ENCODE measurements around the gene KIT. TPM values are rescaled to one million over a fixed set of nuclear protein-coding genes. Genes with fewer than 3 reads are reported as not detected.

The KIT gene
- total and polyA plus RNA-seq, 8 donors = 9.6 to 88.2 (median 72.2) TPM

DNA sequence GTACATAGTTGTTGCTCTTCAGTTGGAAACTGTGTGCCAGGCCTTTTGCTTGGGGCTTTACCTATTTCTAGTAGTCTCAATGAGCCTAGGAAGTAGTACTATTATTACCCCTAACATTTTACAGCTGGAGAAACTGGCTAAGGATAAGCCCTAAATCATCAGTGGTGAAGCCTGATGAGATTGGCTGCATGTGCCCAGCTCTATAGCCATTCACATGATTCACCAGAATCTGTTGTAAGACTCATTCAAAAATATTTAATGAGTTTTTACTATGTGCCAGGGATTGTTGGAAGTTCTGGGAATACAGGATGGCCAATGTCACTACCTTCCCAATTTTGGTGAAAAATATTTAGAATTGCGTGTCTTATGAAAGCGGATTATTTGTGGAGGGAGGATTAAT is 2.8 kb downstream of the KIT start:
- intact Hi-C loops (cut with DNase I) = no loop called here
- Histone ChIP-seq H3K9me3 (no peaks in the 10 kb centered on the region), H3K4me1 (peaks cover 6 to 34% of the 10 kb centered on the region in 2 donors), H3K36me3 (no peaks in the 10 kb centered on the region), H3K27me3 (peaks cover 23 to 43% of the 10 kb centered on the region in 2 donors), H3K27ac (no peak overlapping the region), H3K4me3 (no peak overlapping the region)
- ATAC-seq (no peak), DNase-seq (no peak)
- TF ChIP-seq, protein P1, sequence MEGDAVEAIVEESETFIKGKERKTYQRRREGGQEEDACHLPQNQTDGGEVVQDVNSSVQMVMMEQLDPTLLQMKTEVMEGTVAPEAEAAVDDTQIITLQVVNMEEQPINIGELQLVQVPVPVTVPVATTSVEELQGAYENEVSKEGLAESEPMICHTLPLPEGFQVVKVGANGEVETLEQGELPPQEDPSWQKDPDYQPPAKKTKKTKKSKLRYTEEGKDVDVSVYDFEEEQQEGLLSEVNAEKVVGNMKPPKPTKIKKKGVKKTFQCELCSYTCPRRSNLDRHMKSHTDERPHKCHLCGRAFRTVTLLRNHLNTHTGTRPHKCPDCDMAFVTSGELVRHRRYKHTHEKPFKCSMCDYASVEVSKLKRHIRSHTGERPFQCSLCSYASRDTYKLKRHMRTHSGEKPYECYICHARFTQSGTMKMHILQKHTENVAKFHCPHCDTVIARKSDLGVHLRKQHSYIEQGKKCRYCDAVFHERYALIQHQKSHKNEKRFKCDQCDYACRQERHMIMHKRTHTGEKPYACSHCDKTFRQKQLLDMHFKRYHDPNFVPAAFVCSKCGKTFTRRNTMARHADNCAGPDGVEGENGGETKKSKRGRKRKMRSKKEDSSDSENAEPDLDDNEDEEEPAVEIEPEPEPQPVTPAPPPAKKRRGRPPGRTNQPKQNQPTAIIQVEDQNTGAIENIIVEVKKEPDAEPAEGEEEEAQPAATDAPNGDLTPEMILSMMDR (IDR thresholded peaks at IDR 0.05) = no peak

DNA sequence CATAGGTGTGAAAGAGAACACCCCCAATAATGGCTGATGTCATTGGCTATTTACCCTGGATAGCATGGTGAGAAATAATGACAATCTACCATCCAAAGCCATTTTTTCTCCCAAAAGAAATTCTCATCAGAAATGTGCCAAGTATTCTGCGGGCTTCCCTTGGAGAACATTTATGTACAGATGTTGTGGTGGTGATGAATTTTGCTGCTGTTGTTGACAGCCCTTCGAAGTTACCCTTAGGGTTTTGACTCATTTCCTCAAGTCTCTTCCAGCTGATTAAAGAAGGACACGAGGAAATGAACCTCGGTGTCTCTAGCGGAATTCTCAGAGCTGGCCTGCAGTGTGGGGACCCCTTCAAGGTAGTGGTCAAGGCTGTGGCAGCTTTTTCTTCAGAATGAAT is 3.4 kb downstream of the KIT start:
- no peak for ATAC-seq
- intact Hi-C loops (cut with DNase I) = no loop called here
- H3K27me3 ChIP-seq = peaks cover 23 to 43% of the 10 kb centered on the region in 2 donors

DNA sequence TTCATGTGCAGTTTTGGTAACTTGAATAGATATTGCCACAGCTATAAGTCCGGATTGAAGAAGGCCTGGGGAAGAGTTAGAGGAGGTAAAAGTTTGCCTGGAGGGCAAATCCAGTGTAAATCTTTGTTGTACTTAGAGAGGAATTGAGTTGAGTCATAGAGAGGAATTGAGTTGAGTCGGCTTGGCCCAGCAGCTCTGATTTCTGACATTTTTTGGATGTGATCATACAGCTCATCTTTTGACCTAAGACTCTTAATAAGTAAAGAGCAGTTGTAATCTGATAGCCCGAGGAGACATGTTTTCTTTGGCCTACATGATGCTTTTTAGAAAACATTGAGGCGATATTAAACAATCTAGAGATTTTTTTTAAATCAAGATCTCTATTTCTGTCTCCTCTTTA is 3.9 kb downstream of the KIT start:
- Histone ChIP-seq H3K4me1 (peaks cover 6 to 34% of the 10 kb centered on the region in 2 donors), H3K4me3 (no peak overlapping the region), H3K27ac (no peak overlapping the region), H3K9me3 (no peaks in the 10 kb centered on the region), H3K27me3 (peaks cover 23 to 42% of the 10 kb centered on the region in 2 donors), H3K36me3 (no peaks in the 10 kb centered on the region)
- no peak for DNase-seq
- TF ChIP-seq, protein P1 (IDR thresholded peaks at IDR 0.05) = no peak
- intact Hi-C loops (cut with DNase I) = no loop called here
- no peak for ATAC-seq

More for the DNA sequence above, 3.4 kb downstream of the KIT start:
- Histone ChIP-seq H3K36me3 (no peaks in the 10 kb centered on the region), H3K4me3 (no peak overlapping the region), H3K4me1 (peaks cover 6 to 34% of the 10 kb centered on the region in 2 donors), H3K27ac (no peak overlapping the region), H3K9me3 (no peaks in the 10 kb centered on the region)
- DNase-seq = no peak
- TF ChIP-seq, protein P1 (IDR thresholded peaks at IDR 0.05) = no peak

DNA sequence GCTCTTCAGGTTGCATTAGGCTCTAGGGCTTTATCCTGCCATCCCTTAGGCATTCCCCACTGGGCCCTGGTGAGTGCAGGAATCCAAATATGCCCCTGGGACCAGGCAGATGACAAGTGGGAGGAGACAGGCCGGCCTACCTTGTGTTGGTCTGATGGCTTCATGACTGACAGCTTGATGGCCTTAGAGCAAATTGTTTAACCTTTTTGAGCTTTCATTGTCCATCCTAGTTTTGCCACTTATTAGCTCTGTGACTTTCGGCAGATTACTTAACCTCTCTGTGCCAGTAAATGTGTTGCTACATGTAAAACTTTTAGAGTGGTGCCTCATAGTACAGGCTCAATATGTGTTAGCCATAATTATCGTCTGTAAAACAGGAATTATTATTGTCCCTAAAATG is 4.4 kb downstream of the KIT start:
- H3K36me3 ChIP-seq = no peaks in the 10 kb centered on the region
- peaks cover 6 to 31% of the 10 kb centered on the region in 2 donors for H3K4me1 ChIP-seq
- no peak overlapping the region for H3K27ac ChIP-seq
- no peak for DNase-seq
- intact Hi-C loops (cut with DNase I) = no loop called here
- peaks cover 20 to 37% of the 10 kb centered on the region in 2 donors for H3K27me3 ChIP-seq
- H3K9me3 ChIP-seq = no peaks in the 10 kb centered on the region
- no peak for ATAC-seq
- TF ChIP-seq, protein P1 (IDR thresholded peaks at IDR 0.05) = no peak
- H3K4me3 ChIP-seq = no peak overlapping the region

DNA sequence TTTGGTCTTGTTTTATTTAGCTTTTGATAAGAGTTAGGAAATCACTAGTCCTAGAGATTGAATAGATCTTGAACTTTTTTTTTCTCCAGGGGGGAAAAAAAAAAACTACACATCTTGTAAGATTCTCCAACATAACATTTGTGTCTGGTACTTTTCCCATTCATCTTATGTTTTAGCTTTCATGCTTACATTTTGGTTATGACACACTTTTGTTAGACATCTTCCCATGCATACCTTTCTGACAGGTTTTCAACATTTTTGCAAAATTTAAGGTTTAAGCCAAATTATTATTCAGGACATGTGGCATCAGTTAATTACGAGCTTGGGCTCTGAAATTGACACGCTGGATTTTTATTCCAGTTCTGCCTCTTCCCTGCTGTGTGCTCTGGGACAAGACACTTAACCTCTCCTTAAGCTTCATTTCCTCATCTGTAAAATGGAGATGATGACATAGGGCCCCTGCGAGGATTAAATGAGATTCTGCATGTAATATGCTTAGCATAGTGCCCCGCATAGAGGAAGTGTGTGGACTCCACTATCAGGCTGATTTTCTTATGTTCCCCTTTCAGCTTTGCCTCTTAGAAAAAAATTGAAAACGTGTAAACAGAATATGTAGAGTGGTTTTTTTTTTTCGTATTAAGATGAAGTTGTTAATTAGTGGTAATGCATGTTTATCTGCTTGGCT is 5.3 kb downstream of the KIT start:
- no peak overlapping the region for H3K27ac ChIP-seq
- peaks cover 11 to 28% of the 10 kb centered on the region in 2 donors for H3K27me3 ChIP-seq
- H3K4me1 ChIP-seq = peaks cover 3 to 22% of the 10 kb centered on the region in 2 donors
- ATAC-seq = no peak
- DNase-seq = no peak
- intact Hi-C loops (cut with DNase I) = no loop called here
- TF ChIP-seq, protein P1 (IDR thresholded peaks at IDR 0.05) = no peak
- H3K4me3 ChIP-seq = no peak overlapping the region
- no peaks in the 10 kb centered on the region for H3K36me3 ChIP-seq
- H3K9me3 ChIP-seq = no peaks in the 10 kb centered on the region
